Limb (tissue), 2 donors: Measurements from ENCODE around the gene DOCK11.
"Not testable (repeated sequence)": the region's sequence is repeated elsewhere in the genome, so short reads cannot be mapped to it uniquely, and the experiment has no call there.

Experiments used
- DNase-seq, 2 donors: peaks; one replicate each; pipeline ENCODE4 v3.0.0-alpha.2; 2016; ENCODE audit errors: extremely low spot score in 2 of 2

The DOCK11 gene

DNA sequence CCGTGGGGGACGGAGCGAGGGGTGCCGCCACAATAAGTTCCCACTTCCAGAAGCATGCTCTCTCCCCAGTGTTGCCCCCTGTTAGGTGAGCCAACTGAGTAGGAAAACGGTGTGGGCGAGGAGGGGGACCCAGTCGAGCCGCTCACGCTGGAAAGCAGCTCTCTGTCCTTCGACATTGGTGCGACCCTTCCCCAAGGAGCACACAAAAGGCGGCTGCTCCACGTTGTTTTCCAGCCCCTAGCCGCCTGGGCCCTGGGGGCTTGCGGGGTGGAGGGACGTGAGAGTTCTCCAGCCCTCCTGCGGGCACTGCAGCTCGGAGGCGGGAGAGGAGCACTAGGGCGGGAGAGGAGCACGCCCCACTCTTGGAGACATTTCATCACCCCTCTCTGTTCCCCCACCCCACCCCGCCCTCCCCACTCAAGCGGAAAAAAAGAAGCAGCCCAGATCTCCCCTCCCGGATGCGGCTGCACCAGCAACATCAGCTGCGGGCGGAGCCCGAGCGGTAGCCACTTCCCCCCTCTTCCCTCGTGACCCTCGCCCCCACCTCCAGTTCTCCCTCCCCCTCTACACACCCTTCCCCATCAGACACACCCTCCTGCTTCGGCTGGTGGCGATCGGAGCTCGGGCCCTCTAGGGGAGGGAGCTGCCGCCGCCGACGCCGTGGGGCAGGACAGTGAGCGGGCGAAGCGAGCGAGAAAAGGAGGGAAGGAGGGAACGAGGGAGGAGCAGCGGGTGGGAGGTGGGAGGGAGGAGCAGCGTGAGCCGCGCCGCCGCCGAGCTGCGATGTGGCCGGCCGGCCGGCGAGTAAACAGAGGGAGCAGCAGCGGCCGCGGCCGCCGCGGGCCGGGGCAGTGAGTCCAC is at the start of gene DOCK11:
Gene DOCK11, plus strand, starts transcription at position 755 of the 861 bp plus-strand sequence. CDS start 157 bp downstream, outside the sequence.
- DNase-seq = peak; percentile 67 to 78

DNA sequence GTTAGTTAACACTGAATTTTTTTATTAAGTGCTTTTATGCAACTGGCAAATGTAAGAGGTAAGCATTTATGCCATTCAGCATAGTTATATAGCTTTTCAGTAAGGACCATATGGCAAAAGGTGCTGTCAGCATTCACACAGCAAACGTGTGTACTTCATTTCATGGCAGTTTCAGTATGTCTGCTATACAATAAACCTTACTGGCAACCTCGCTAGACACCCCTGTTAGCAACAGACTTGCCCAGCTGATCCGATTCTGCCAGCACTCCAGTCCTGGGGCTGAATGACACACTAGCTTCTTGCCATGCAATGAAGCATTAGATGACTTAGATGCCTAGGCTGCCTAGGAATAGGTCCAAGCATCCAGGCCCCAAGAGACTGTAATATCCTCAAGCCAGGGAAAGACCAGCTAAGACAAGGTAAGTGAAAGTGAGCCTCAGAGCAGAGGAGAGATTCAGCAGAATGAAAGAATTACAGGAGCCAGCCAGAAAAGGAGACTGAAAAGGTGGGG is 47.3 kb upstream of the DOCK11 start:
- DNase-seq = no peak

DNA sequence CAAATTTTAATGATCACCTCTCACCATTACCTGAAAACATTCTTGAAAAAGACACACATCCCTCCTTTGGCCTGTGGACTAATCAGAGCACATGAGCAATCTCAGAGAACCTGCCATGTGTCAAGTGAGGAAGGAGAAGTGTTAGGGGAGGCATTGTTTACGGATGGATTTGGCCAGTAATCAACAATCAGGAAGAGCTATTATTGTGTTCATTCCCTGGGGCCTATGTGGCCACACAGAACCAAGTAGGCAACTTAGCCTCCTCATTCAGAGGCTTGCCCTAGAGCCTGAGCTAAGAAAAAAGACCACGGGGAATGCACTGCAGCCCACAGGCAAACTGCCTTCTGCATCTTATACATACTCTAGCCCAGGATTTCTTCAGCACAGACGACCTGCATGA is 40.6 kb upstream of the DOCK11 start:
- DNase-seq = no peak

DNA sequence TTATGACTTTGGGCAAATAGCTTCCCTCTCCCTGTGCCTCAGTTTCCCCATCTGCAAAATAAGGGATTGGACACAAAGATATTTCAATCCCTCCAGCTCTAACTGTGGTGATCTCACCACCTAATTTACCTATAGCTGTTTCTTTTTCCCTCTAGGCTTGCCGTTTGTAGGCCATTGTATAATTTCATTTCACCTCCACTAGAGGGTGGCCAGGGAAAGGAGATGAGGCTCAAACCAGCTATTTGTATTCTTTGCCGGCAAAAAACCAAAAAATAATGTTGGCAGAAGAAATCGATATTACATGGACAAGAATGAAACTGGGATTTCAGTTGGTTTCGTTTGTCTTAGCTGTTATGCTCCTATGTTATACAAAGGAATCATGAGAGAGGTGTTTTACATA is 36.1 kb upstream of the DOCK11 start:
- DNase-seq = peak in 1 of 2 donors; percentile 42

GRCh38 chrX:118464501-118464900 is 31.1 kb upstream of the DOCK11 start:
- DNase-seq = no peak

- DNase-seq = peak in 1 of 2 donors; percentile 2
Observed at GRCh38 chrX:118468122-118468521, 27.5 kb upstream of the DOCK11 start.

- not testable (repeated sequence) for DNase-seq
Observed at GRCh38 chrX:118470721-118471347, 24.8 kb upstream of the DOCK11 start.

- no peak for DNase-seq
Observed at GRCh38 chrX:118474586-118474985, 21.0 kb upstream of the DOCK11 start.

DNA sequence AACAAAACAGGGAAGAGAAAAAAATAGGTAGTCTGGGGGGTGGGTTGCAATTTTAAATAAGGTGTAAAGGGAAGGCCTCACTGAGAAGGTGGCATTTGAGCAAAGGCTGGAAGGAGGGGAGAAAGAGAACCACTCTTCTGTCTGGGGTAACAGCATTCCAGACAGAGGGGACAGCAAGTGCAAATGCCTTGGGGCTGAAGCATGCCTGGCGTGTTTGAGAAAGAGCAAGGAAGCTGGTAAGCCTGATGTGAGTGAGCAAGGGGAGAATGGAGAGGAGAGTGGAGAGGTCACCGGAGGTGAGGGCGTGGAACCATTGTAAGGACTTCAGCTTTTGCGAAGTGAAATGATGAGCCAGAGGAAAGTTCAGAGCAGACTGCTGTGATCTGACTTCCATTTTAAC is 19.7 kb upstream of the DOCK11 start:
- no peak for DNase-seq

- no peak for DNase-seq
Observed at GRCh38 chrX:118480172-118480571, 15.4 kb upstream of the DOCK11 start.

DNA sequence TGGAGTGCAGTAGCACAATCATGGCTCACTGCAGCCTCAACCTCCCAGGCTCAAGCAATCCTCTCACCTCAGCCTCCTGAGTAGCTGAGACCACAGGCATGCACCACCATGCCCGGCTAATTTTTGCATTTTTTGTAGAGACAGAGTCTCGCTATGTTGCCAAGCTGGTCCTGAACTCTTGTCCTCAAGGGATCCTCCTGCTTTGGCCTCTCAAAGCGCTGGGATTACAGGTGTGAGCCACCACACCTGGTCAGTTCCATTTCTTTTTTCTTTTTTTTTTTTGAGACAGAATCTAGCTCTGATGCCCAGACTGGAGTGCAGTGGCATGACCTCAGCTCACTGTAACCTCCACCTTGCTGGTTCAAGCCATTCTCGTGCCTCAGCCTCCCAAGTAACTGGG is 13.2 kb upstream of the DOCK11 start:
- DNase-seq = not testable (repeated sequence)

GRCh38 chrX:118484216-118484903 is 11.3 kb upstream of the DOCK11 start:
- DNase-seq = no peak

GRCh38 chrX:118486693-118487092 is 8.9 kb upstream of the DOCK11 start:
- DNase-seq = not testable (repeated sequence)

- DNase-seq = no peak
Observed at GRCh38 chrX:118493016-118493415, 2.6 kb upstream of the DOCK11 start.

- DNase-seq = no peak
Observed at GRCh38 chrX:118493653-118494297, 1.8 kb upstream of the DOCK11 start.

DNA sequence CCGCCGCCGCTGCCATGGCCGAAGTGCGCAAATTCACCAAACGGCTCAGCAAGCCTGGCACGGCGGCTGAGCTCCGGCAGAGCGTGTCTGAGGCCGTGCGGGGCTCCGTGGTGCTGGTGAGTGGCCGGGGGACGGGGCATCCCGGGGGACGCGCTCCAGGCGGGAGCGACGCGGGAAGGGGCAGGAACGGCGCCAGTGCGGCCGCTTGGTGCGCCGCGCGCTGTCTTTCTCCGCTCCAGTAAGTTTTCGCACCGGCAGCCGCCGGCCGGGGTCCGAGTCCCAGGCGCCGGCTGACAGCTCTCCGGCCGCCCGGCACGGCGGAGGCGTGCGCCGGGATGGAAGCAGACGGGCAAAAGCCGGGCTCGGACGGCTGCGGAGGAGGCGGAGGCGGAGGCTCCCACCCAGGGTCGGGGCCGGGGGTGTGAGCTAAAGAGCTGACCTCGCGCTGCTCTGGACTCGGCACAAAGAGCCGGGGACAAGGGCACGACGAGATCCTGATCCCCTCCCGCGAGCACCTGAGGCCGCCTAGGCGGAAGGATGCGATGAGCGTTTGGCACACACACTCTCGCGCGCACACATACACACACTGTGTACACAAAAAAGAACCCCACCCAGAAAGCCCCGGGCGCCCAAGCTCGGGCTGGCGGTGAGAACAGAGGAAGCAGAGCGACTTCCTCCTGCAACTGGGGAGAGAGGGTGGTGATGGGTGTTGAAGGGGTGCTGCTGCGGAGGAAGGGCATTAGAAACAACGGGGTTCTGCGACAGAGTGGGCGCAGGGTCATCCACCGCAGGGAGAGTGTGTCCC is 545 bp downstream of the DOCK11 start:
- peak in 1 of 2 donors; percentile 47 for DNase-seq

GRCh38 chrX:118496763-118497079 is 1.1 kb downstream of the DOCK11 start:
- DNase-seq = no peak

DNA sequence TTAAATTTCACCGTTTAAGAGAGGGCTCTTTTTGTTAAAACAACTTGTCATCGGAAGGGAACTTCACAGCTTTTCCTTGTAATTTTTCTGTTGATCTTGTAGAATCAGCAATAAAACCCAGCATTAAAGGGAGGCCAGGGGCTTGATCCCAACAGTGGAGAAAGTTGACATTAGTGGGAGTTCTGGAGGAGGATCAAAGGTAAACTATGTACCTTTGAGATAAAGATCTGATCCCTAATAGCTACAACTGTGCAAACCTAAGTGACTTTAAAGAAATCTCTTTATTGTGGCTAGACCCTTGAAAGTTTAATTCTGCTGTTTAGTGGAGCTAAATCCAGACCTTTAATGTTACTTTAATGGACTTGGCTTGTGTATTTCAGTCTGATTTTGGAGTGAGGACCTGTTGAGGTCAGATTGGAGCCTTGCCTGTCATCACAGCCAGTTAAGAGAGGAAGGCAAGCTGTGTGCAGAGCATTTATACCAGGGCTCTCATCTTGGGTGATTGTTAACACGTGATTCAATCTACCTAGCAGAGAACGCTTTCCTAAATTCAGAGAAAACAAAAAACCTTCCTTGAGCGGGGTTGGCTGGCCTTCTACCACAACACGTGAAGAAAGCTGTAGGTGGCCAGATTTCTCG is 1.7 kb downstream of the DOCK11 start:
- no peak for DNase-seq

GRCh38 chrX:118498351-118498750 is 2.7 kb downstream of the DOCK11 start:
- no peak for DNase-seq

- no peak for DNase-seq
Observed at GRCh38 chrX:118498755-118499154, 3.1 kb downstream of the DOCK11 start.
